Measurements from ENCODE around the gene MYLK. TPM values are rescaled to one million over a fixed set of nuclear protein-coding genes. Genes with fewer than 3 reads are reported as not detected.
A peak's percentile ranks its signal among the peaks of the same experiment; 100 is the strongest.
"Not testable (repeated sequence)": the region's sequence is repeated elsewhere in the genome, so short reads cannot be mapped to it uniquely, and the experiment has no call there.

Gene MYLK
- total RNA-seq, 4 donors from 2014 or later: 9.7 to 92.8 (median 32.5) TPM

GRCh38 chr3:123702720-123703119 lies 181.4 kb downstream of the MYLK start:
- TF ChIP-seq POLR2A (IDR thresholded peaks at IDR 0.05) (no peak), CTCF (IDR thresholded peaks at IDR 0.05) (no peak)
- no peak overlapping the region for H3K4me3 ChIP-seq (ENCODE audit: low read depth, poor library complexity, severe bottlenecking)
- DNase-seq (ENCODE audit: low spot score in 2 of 2): no peak
- intact Hi-C loops (cut with DNase I; ENCODE audit: low total_unique reads): no loop called here
- 86 to 97% methylated on average over 2 of the region's 2 CpGs for WGBS, 2 donors

- H3K4me3 ChIP-seq (ENCODE audit: low read depth, poor library complexity, severe bottlenecking); intact Hi-C loops (cut with DNase I; ENCODE audit: low total_unique reads); DNase-seq (ENCODE audit: low spot score in 2 of 2): not testable (repeated sequence)
- whole genome bisulfite sequencing, 2 donors: 30 to 32% methylated on average over 2 of the region's 2 CpGs
Measured at GRCh38 chr3:123702057-123702456, 182.1 kb downstream of the MYLK start.

- TF ChIP-seq CTCF (IDR thresholded peaks at IDR 0.05) (no peak), POLR2A (IDR thresholded peaks at IDR 0.05) (no peak)
- intact Hi-C loops (cut with DNase I; ENCODE audit: low total_unique reads): no loop called here
- no peak for DNase-seq (ENCODE audit: low spot score in 2 of 2)
- H3K4me3 ChIP-seq (ENCODE audit: low read depth, poor library complexity, severe bottlenecking): peak overlapping the region; percentile 4
- 78 to 86% methylated on average over 23 of the region's 23 CpGs for WGBS, 2 donors
Measured at GRCh38 chr3:123700791-123701722, 183.1 kb downstream of the MYLK start.

GRCh38 chr3:123698813-123699212 lies 185.3 kb downstream of the MYLK start:
- DNase-seq (ENCODE audit: low spot score in 2 of 2): no peak
- no peak overlapping the region for H3K4me3 ChIP-seq (ENCODE audit: low read depth, poor library complexity, severe bottlenecking)
- WGBS, 2 donors: 43 to 55% methylated on average over 5 of the region's 5 CpGs
- TF ChIP-seq POLR2A (IDR thresholded peaks at IDR 0.05) (no peak), CTCF (IDR thresholded peaks at IDR 0.05) (no peak)
- intact Hi-C loops (cut with DNase I; ENCODE audit: low total_unique reads): no loop called here

- intact Hi-C loops (cut with DNase I; ENCODE audit: low total_unique reads): no loop called here
- WGBS, 2 donors: 54 to 62% methylated on average over 6 of the region's 6 CpGs
- H3K4me3 ChIP-seq (ENCODE audit: low read depth, poor library complexity, severe bottlenecking): no peak overlapping the region
- DNase-seq (ENCODE audit: low spot score in 2 of 2): no peak
- TF ChIP-seq CTCF (IDR thresholded peaks at IDR 0.05) (no peak), POLR2A (IDR thresholded peaks at IDR 0.05) (no peak)
Measured at GRCh38 chr3:123696808-123697207, 187.3 kb downstream of the MYLK start.

GRCh38 chr3:123695731-123696640 lies 188.1 kb downstream of the MYLK start:
- WGBS, 2 donors: 63 to 70% methylated on average over 14 of the region's 14 CpGs
- TF ChIP-seq CTCF (IDR thresholded peaks at IDR 0.05): no peak
- TF ChIP-seq POLR2A (IDR thresholded peaks at IDR 0.05): no peak
- DNase-seq (ENCODE audit: low spot score in 2 of 2): no peak
- no peak overlapping the region for H3K4me3 ChIP-seq (ENCODE audit: low read depth, poor library complexity, severe bottlenecking)
- intact Hi-C loops (cut with DNase I; ENCODE audit: low total_unique reads): no loop called here

Data from lower leg skin (tissue), 4 donors.